Lung (tissue), 12 donors: ENCODE results near the gene DGKD. TPM values are rescaled to one million over a fixed set of nuclear protein-coding genes. Genes with fewer than 3 reads are reported as not detected.

ENCODE experiments used
- ATAC-seq: fragments of 200-7000 bp; cut with Tn5 transposase; one replicate; pipeline ENCODE4 v1.9.1; 2020; ENCODE audit warnings: moderate number of reproducible peaks; ENCODE audit not compliant: insufficient read depth, low FRiP score
- DNase-seq, 3 donors: peaks; one replicate each; pipeline ENCODE4 v3.0.0-alpha.2; 2013 to 2017
- H3K27ac ChIP-seq, 2 donors: one replicate each; pipeline ENCODE4 v1.5.1; 2013; ENCODE audit warnings: mild to moderate bottlenecking in 2 of 2, moderate library complexity in 2 of 2, control low read depth in 1 of 2, inconsistent platforms in 1 of 2, low read depth in 1 of 2, low read length in 1 of 2
- H3K27me3 ChIP-seq, 3 donors: one replicate each; pipeline ENCODE4 v1.5.1; 2013; ENCODE audit warnings: low read length in 2 of 3; ENCODE audit not compliant: control insufficient read depth in 3 of 3, insufficient read depth in 3 of 3
- H3K36me3 ChIP-seq, 4 donors: one replicate each; pipeline ENCODE4 v1.5.1; 2013; ENCODE audit warnings: low read length in 4 of 4, mild to moderate bottlenecking in 1 of 4, moderate library complexity in 1 of 4; ENCODE audit not compliant: control insufficient read depth in 4 of 4, insufficient read depth in 4 of 4
- H3K4me1 ChIP-seq, 5 donors: one replicate each; pipeline ENCODE4 v1.5.1; 2013; ENCODE audit warnings: low read length in 5 of 5, mild to moderate bottlenecking in 2 of 5, moderate library complexity in 1 of 5; ENCODE audit not compliant: control insufficient read depth in 5 of 5, insufficient read depth in 5 of 5
- H3K4me3 ChIP-seq: one replicate; pipeline ENCODE4 v1.5.1; 2013; ENCODE audit warnings: mild to moderate bottlenecking, control low read depth, moderate library complexity
- H3K9ac ChIP-seq, 2 donors: one replicate each; pipeline ENCODE4 v1.5.1; 2013; ENCODE audit warnings: low read length in 2 of 2, control low read depth in 1 of 2; ENCODE audit not compliant: insufficient read depth in 1 of 2
- H3K9me3 ChIP-seq, 4 donors: one replicate each; pipeline ENCODE4 v1.5.1; 2013; ENCODE audit warnings: low read length in 3 of 4, mild to moderate bottlenecking in 1 of 4, moderate library complexity in 1 of 4; ENCODE audit not compliant: control insufficient read depth in 4 of 4, insufficient read depth in 3 of 4
- CTCF ChIP-seq: IDR thresholded peaks from 2 replicates; pipeline ENCODE4 v1.5.1; 2012; ENCODE audit warnings: mild to moderate bottlenecking; ENCODE audit errors: control extremely low read depth, extremely low read depth
- WGBS, 2 donors: extraction: QIAGEN DNeasy Blood & Tissue Kit; methylation state at CpG; one replicate each; pipeline ENCODE4 v1.1.7; 2013; 5-methylcytosine and 5-hydroxymethylcytosine counted together
- polyA plus RNA-seq, 2 donors: library from polyadenylated mRNA; stranded (reverse); fragments of 200-250 nt; gene quantifications; one replicate each; pipeline ENCODE4 v1.2.1, GENCODE V29; 2013
- total RNA-seq, 2 donors: library from RNA; depleted of rRNA in 1 of 2; stranded (reverse); fragments of >200 nt in 1 of 2; gene quantifications; one replicate each; pipeline ENCODE4 v1.2.1, GENCODE V29; 2014 to 2021
- donor health status: control.
- donor health status: control.
- donor health status: Bipolar disorder and iron deficiency.
- donor health status: healthy.
- donor health status: DM: yes; HTN: yes; CAD: no.

DGKD gene
- total and polyA plus RNA-seq, 4 donors: 30.3 to 77.4 (median 44.0) TPM

- Histone ChIP-seq H3K4me1 (peaks cover 0 to 5% (median 0%) of the 10 kb centered on the region in 5 donors), H3K36me3 (peaks cover 0 to 56% (median 21%) of the 10 kb centered on the region in 4 donors), H3K9me3 (no peaks in the 10 kb centered on the region), H3K9ac (no peak overlapping the region), H3K4me3 (no peak overlapping the region), H3K27ac (no peak overlapping the region), H3K27me3 (no peaks in the 10 kb centered on the region)
- ATAC-seq (peak; percentile 83), DNase-seq (peak; percentile 79 to 87 (median 79))
- TF ChIP-seq CTCF: peak; percentile 73
- WGBS, 2 donors: 56 to 65% methylated on average over 18 of the region's 18 CpGs
These were observed 89.4 kb downstream of the DGKD start for GRCh38 chr2:233443511-233444183.

GRCh38 chr2:233444501-233444900, 90.2 kb downstream of the DGKD start:
- peaks cover 0 to 5% (median 0%) of the 10 kb centered on the region in 5 donors for H3K4me1 ChIP-seq
- no peak for ATAC-seq
- peaks cover 0 to 57% (median 21%) of the 10 kb centered on the region in 4 donors for H3K36me3 ChIP-seq
- no peak for TF ChIP-seq CTCF
- H3K27ac ChIP-seq: no peak overlapping the region
- no peaks in the 10 kb centered on the region for H3K27me3 ChIP-seq
- H3K9me3 ChIP-seq: no peaks in the 10 kb centered on the region
- WGBS, 2 donors: 94 to 98% methylated on average over 11 of the region's 11 CpGs
- no peak overlapping the region for H3K4me3 ChIP-seq
- no peak overlapping the region for H3K9ac ChIP-seq
- DNase-seq: no peak

- Histone ChIP-seq H3K36me3 (peaks cover 3 to 60% (median 24%) of the 10 kb centered on the region in 4 donors), H3K27me3 (no peaks in the 10 kb centered on the region), H3K4me3 (no peak overlapping the region), H3K27ac (no peak overlapping the region), H3K9ac (no peak overlapping the region), H3K9me3 (no peaks in the 10 kb centered on the region), H3K4me1 (peaks cover 0 to 5% (median 0%) of the 10 kb centered on the region in 5 donors)
- ATAC-seq (no peak), DNase-seq (no peak)
- 94 to 98% methylated on average over 18 of the region's 18 CpGs for WGBS, 2 donors
- TF ChIP-seq CTCF: no peak
These were observed 91.0 kb downstream of the DGKD start for GRCh38 chr2:233445152-233445830.
